Stimulated activated CD4-positive, alpha-beta T cell treated with anti-CD3 and anti-CD28 coated beads, Interleukin-15, amount 100 ng/mL, for 24 hours (primary cell): Measurements from ENCODE around the gene USP47.

Experiments
- DNase-seq: peaks from one replicate; pipeline ENCODE4 v3.0.0-alpha.2; 2020

Gene USP47

DNA sequence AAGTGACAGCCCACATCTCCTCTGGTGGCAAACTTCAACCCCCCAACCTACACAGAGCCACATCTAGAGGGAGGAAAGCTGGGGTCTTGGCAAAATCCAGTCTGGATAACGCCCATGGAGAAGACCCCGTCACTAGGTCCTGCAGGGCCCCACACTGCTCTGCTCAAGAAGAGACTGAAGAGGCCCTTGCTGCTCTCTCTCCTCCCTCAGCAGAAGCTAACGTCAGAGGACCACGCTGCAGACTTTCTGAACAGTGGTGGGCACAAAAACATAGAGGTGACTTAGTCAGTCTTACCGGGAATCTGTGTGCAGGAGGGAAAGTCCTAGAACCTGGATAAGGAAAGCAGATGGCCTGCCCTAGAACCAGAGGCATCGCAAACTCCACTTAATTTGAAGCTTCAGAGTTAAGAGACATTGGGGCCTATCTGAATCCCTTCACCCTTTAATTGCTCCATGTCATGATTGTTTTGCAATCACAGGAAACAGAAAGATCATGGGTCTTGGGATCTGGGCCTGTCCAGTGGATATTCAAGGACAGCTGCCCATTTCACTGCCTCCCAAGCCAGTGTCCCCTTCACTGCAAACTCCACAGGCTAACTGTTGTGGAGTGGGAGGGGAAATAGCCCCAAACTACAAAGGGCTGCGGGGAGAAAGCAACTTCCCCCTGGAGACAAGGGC lies 164.9 kb downstream of the USP47 start:
- DNase-seq, result no peak

DNA sequence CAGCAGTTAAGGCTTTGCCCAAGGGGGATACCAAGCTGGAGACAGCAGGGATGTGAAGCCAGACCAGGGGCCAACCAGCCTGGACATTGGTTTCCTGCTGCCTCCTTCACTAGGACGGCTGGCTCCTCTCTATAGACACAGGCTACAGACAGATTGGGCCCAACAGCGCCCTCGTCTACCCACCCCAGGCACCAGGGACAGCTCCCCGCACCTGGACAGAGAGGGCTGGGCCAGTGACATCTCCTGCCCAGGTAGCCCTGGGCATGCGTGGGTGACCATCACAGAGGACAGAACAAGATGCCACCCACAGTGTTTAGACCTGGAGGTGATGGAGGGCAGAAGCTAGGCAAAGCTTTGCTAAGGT lies 165.4 kb downstream of the USP47 start:
- DNase-seq, result no peak

DNA sequence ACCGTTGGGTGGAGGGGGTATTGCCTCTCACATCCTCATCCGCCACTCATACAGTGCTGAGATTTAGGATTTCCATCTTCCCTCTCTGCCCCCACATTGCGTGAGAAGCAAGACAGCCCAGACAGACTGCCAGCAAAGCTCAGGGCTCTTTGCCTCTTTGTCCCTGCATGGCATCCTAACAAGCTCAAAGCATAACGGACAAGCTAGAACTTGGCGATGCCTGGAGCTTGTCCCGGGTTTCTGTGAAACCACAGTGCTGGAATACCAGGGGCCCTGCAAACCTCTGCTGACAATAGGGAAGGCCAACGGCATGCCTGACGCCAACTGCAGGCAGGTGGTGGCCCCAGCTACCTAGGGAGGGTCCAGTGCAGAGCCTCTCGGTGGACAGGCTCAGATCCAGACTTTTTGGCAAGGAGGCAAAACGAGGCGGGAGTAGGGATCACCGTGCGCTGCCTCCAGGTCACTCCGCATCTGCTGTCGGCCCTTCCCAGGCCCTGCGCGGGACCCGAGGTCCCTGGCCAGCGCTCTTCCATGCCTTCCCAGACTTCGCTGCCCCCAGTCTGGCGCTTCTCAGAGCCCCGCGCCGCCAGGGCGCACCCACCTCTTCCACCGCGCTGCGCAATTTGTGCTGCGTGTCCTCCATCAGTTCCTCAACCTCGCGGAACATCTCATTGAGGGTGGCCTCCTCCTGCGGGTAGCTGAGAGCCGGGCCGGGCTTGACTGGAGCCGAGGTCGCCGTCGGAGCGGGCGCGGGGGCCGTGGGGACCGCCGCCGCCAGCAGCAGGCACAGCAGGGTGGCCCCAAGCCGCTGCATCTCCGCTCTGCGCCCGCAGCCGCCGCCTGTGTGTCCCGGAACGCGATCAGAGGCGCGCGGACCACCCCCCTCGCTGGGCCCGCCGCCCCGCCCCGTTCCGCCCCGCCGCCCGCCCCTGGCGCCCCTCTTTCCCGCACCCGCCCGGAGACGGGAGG lies 166.3 kb downstream of the USP47 start, which contains the start of gene DKK3:
TSS of gene DKK3 (minus strand) at position 858 of the 969 bp plus-strand sequence. CDS start at position 814, 44 bp downstream.
- peak; percentile 14 for DNase-seq
